HG03175 (cell line): ENCODE measurements around the gene METAP1D.

Experiments
- ATAC-seq: cut with Tn5 transposase; IDR thresholded peaks from one replicate; pipeline ENCODE4 v1.9.1; 2021; ENCODE audit warnings: mild to moderate bottlenecking, moderate library complexity; ENCODE audit not compliant: unreplicated experiment

METAP1D gene

GRCh38 chr2:172079416-172079815, 79.7 kb downstream of the METAP1D start:
- ATAC-seq: no peak

GRCh38 chr2:172079838-172080640, 80.3 kb downstream of the METAP1D start:
- ATAC-seq: no peak

- no peak for ATAC-seq
These were observed 81.0 kb downstream of the METAP1D start for GRCh38 chr2:172080641-172081220.

DNA sequence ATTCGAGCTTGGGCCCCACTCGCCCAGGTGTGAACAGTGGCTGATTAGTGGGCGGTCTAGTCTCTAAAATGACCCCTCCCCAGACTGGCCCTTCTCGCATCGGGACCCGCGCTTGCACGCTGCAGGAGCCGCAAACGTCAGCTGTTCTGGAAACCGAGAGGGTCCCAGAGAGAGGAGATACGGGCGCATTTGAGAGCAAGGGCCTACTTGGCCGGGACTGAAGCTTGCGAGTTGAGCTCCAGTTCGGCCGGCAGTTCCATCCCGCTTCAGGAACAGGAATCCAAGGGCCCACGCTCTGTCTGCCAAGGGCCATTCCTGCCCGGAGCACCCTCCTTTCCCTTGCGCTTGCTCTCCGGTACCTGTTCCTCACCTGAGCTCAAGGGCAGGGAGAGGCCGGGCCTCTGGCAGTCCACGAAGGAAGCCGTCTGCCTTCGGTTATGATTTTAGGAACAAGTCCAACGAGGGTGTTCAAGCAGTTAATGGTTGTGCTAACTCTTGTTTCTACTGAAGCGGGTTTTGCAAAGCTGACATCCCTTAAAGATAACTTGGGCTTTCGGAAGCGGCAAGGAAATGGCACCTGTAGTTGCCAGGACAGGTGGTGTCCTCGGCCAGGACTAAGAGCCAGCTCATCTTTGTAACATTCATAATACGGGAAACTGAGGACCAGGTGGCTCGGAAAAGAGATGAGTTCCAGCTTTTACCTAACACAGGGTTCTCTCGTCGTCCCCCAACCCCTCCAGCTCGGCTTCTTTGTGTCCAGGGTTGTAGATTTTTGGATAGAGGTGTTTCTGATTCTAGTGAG, 81.7 kb downstream of the METAP1D start:
- ATAC-seq: no peak

- no peak for ATAC-seq
These were observed 82.6 kb downstream of the METAP1D start for GRCh38 chr2:172082105-172082943.

GRCh38 chr2:172082944-172083627, 83.3 kb downstream of the METAP1D start:
- ATAC-seq: no peak

GRCh38 chr2:172083628-172084394, 84.1 kb downstream of the METAP1D start:
- no peak for ATAC-seq

GRCh38 chr2:172084395-172084644, 84.6 kb downstream of the METAP1D start:
- ATAC-seq: no peak

DNA sequence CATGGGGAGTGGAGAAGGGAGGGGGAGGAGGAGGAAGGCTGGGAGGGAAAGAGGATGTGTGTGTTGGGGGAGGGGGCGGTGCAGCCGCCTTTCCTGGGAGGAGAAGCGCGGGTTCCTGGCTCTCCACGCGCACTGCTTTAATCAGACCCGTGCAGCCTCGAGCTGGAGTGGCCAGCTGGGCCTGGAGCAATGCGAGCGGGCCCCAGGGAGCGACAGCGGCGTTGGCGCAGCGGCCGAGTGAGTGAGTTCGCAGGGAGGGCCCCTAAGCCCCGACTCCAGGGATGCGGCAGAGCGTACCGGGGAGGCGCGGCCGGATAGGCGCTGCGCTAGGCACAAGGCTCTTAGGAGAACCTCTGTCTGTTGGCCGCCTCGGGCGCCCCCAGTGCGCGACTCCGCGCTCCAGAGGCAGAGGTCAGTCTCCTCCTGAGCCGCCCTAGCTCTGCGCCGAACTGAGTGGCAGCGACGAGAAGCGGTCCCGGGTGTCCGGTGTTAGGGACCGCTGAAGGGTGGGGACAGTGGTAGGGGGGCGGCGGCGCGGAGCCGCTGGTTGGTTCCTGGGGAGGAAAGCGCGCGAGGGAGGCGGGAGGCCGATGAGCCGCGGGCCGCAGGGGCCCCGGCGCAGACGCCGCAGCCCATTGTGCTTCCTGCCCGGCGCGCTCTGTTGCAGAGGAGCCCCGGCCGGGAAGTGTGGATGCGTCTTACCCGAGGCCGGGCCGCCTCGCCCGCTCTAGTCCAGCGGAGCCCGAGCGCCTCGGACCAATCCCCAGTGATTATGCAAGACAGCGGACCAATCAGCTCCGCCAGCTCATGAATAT, 85.1 kb downstream of the METAP1D start:
- ATAC-seq: peak; percentile 80

DNA sequence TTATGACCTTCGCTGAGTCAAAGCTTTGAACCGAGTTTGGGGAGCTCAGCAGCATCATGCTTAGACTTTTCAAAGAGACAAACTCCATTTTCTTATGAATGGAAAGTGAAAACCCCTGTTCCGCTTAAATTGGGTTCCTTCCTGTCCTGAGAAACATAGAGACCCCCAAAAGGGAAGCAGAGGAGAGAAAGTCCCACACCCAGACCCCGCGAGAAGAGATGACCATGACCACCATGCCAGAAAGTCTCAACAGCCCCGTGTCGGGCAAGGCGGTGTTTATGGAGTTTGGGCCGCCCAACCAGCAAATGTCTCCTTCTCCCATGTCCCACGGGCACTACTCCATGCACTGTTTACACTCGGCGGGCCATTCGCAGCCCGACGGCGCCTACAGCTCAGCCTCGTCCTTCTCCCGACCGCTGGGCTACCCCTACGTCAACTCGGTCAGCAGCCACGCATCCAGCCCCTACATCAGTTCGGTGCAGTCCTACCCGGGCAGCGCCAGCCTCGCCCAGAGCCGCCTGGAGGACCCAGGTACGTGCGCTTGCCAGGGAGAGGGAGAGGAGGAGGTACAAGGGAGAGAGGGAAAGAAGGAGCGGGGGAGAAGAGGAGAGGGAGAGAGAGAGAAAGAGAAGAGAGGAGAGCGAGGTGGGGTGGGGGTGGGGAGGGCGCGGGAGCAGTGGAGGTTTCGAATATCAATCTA, 85.9 kb downstream of the METAP1D start, which contains the start of gene DLX1:
TSS of gene DLX1 (plus strand) at position 48 of the 700 bp plus-strand sequence. CDS start at position 219, 171 bp downstream.
- ATAC-seq: peak; percentile 17

- ATAC-seq: no peak
These were observed 86.8 kb downstream of the METAP1D start for GRCh38 chr2:172086241-172087206.

GRCh38 chr2:172087207-172087779, 87.5 kb downstream of the METAP1D start:
- no peak for ATAC-seq

- ATAC-seq: no peak
These were observed 88.1 kb downstream of the METAP1D start for GRCh38 chr2:172087780-172088244.

DNA sequence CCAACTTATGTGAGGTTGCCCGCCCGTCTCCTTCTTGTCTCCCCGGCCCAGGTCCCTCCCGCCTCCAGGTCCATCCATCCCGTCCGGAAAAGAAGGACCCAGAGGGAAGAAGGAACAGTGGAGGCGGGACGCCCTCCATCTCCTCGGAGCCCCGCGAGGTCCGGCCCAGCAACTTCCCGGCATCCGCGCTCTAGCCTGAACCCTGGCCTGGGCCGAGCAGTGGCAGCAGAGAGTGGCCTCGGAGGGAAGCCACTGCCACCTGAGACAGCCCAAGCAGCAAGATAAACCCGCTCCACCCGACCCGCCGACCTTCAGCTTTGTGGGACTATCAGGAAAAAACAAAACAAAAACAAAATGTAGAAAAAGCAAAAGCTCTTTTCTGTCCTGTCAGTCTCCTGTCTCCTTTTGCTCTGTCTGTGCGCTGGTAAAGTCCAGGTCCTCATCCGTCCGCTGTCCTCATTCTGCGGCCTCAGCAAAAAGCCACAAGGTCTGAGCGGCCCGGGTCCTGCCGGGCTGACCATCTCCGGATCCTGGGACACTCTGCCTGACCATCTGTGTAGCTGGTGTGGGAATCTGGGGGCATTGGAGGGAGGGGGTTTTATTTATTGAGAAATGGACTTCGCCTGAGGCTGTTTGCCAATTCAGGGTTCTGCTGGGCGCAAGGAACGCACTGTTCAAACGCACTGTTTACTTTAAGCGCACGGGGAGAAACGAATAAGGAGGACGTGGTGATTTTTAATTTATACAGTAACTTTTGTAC, 88.7 kb downstream of the METAP1D start:
- no peak for ATAC-seq

DNA sequence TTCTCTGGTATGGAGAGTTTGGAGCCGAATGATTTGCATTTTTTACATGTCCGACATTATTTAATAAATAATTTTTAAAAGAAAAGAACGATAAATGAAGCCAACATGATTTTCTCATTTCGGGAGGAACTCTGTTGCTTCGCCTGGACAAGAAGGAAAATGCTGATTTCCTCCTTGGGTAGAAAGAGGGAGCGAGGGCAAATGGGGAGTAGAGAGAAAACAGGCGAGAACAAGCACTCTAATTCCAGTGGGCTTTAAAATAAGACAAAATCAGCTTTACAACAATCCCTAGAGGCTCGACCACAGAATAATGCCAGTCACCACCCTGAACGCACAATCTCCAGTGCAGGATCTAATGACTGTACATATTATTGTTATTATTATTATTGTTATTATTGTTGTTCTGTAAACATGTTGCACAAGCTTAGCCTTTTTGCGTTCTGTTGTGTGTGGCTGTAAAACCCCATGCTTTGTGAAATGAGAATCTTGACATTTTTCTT, 89.3 kb downstream of the METAP1D start:
- ATAC-seq: no peak

DNA sequence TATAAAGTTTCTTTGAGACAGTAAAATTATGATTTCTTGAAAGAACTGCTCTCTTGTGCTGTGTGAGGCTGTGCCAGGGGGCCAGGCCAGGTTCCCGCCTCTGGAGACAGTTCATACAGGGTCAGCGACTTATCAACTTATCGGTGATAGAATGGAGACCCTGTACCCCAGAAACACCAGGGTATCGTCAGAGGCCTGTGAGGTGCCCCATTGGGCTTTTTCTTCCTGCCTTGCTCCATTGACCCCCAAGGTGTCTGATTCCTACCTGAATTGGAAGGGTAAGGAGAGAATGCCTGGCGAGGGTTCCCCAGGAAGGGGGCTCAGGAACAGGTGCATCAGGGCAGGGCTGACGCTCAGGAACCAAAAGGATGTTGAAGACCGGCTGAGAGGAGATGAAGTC, 89.9 kb downstream of the METAP1D start:
- ATAC-seq: no peak
